ENCODE results near the gene DSTN.

Gene DSTN

GRCh38 chr20:17614812-17615644, 45.2 kb downstream of the DSTN start:
- Histone ChIP-seq H3K9me2 (ENCODE audit: low read depth, low read length) (no peaks in the 10 kb centered on the region), H3K9me3 (ENCODE audit: low read length) (no peaks in the 10 kb centered on the region), H4K20me1 (ENCODE audit: insufficient read depth, low read length) (no peaks in the 10 kb centered on the region), H3K4me1 (ENCODE audit: insufficient read depth, low read length, severe bottlenecking) (no peaks in the 10 kb centered on the region), H3K79me2 (ENCODE audit: insufficient read depth, low read length) (no peaks in the 10 kb centered on the region), H3K4me2 (ENCODE audit: low read length) (no peak overlapping the region), H3K36me3 (ENCODE audit: insufficient read depth, low read length) (peaks cover 10% of the 10 kb centered on the region; the same call in 1 of the 2 replicates), H3K27ac (ENCODE audit: low read depth, low read length, poor library complexity, severe bottlenecking) (no peak overlapping the region), H3K27me3 (ENCODE audit: insufficient read depth, low read length) (no peaks in the 10 kb centered on the region), H3K4me3 (ENCODE audit: low read depth, low read length, poor library complexity, severe bottlenecking) (no peak overlapping the region), H3F3A (ENCODE audit: insufficient read depth, low read length) (no peaks in the 10 kb centered on the region), H3K9ac (ENCODE audit: low read length) (no peak overlapping the region), H2AFZ (ENCODE audit: low read length) (no peak overlapping the region)
- TF ChIP-seq EZH2 (IDR thresholded peaks at IDR 0.05; ENCODE audit: borderline replicate concordance, low read length) (no peak), CTCF (IDR thresholded peaks at IDR 0.05; ENCODE audit: low read length) (no peak)

- no peak for TF ChIP-seq CTCF (IDR thresholded peaks at IDR 0.05; ENCODE audit: low read length)
- no peak for TF ChIP-seq EZH2 (IDR thresholded peaks at IDR 0.05; ENCODE audit: borderline replicate concordance, low read length)
- Histone ChIP-seq H4K20me1 (ENCODE audit: insufficient read depth, low read length) (no peaks in the 10 kb centered on the region), H3K36me3 (ENCODE audit: insufficient read depth, low read length) (peaks cover 16% of the 10 kb centered on the region; the same call in 1 of the 2 replicates), H2AFZ (ENCODE audit: low read length) (no peak overlapping the region), H3F3A (ENCODE audit: insufficient read depth, low read length) (no peaks in the 10 kb centered on the region), H3K27ac (ENCODE audit: low read depth, low read length, poor library complexity, severe bottlenecking) (no peak overlapping the region), H3K9me3 (ENCODE audit: low read length) (no peaks in the 10 kb centered on the region), H3K4me1 (ENCODE audit: insufficient read depth, low read length, severe bottlenecking) (no peaks in the 10 kb centered on the region), H3K9me2 (ENCODE audit: low read depth, low read length) (no peaks in the 10 kb centered on the region), H3K9ac (ENCODE audit: low read length) (no peak overlapping the region), H3K4me3 (ENCODE audit: low read depth, low read length, poor library complexity, severe bottlenecking) (no peak overlapping the region), H3K4me2 (ENCODE audit: low read length) (no peak overlapping the region), H3K79me2 (ENCODE audit: insufficient read depth, low read length) (no peaks in the 10 kb centered on the region), H3K27me3 (ENCODE audit: insufficient read depth, low read length) (no peaks in the 10 kb centered on the region)
Measured at GRCh38 chr20:17615645-17616479, 46.0 kb downstream of the DSTN start.

GRCh38 chr20:17616480-17617211, 46.8 kb downstream of the DSTN start:
- H3K9me2 ChIP-seq (ENCODE audit: low read depth, low read length): no peaks in the 10 kb centered on the region
- no peaks in the 10 kb centered on the region for H3F3A ChIP-seq (ENCODE audit: insufficient read depth, low read length)
- peaks cover 17% of the 10 kb centered on the region; the same call in 1 of the 2 replicates for H3K36me3 ChIP-seq (ENCODE audit: insufficient read depth, low read length)
- H3K9ac ChIP-seq (ENCODE audit: low read length): no peak overlapping the region
- no peaks in the 10 kb centered on the region for H3K79me2 ChIP-seq (ENCODE audit: insufficient read depth, low read length)
- no peaks in the 10 kb centered on the region for H3K9me3 ChIP-seq (ENCODE audit: low read length)
- no peaks in the 10 kb centered on the region for H3K27me3 ChIP-seq (ENCODE audit: insufficient read depth, low read length)
- H3K4me2 ChIP-seq (ENCODE audit: low read length): no peak overlapping the region
- TF ChIP-seq CTCF (IDR thresholded peaks at IDR 0.05; ENCODE audit: low read length) (no peak), EZH2 (IDR thresholded peaks at IDR 0.05; ENCODE audit: borderline replicate concordance, low read length) (no peak)
- H3K27ac ChIP-seq (ENCODE audit: low read depth, low read length, poor library complexity, severe bottlenecking): no peak overlapping the region
- no peaks in the 10 kb centered on the region for H3K4me1 ChIP-seq (ENCODE audit: insufficient read depth, low read length, severe bottlenecking)
- H2AFZ ChIP-seq (ENCODE audit: low read length): no peak overlapping the region
- H4K20me1 ChIP-seq (ENCODE audit: insufficient read depth, low read length): no peaks in the 10 kb centered on the region
- no peak overlapping the region for H3K4me3 ChIP-seq (ENCODE audit: low read depth, low read length, poor library complexity, severe bottlenecking)
